Tongue (tissue), 2 donors: ENCODE measurements around the gene DEUP1. TPM values are rescaled to one million over a fixed set of nuclear protein-coding genes. Genes with fewer than 3 reads are reported as not detected.
"Not testable (repeated sequence)": the region's sequence is repeated elsewhere in the genome, so short reads cannot be mapped to it uniquely, and the experiment has no call there.

Experiments
- DNase-seq: peaks from one replicate; pipeline ENCODE4 v3.0.0-alpha.2; 2015
- total RNA-seq: library from RNA; depleted of rRNA; stranded (reverse); fragments of >200 nt; gene quantifications from one replicate; pipeline ENCODE4 v1.2.3, GENCODE V29; 2014

The DEUP1 gene, protein sequence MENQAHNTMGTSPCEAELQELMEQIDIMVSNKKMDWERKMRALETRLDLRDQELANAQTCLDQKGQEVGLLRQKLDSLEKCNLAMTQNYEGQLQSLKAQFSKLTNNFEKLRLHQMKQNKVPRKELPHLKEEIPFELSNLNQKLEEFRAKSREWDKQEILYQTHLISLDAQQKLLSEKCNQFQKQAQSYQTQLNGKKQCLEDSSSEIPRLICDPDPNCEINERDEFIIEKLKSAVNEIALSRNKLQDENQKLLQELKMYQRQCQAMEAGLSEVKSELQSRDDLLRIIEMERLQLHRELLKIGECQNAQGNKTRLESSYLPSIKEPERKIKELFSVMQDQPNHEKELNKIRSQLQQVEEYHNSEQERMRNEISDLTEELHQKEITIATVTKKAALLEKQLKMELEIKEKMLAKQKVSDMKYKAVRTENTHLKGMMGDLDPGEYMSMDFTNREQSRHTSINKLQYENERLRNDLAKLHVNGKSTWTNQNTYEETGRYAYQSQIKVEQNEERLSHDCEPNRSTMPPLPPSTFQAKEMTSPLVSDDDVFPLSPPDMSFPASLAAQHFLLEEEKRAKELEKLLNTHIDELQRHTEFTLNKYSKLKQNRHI
- total RNA-seq, result not detected

DNA sequence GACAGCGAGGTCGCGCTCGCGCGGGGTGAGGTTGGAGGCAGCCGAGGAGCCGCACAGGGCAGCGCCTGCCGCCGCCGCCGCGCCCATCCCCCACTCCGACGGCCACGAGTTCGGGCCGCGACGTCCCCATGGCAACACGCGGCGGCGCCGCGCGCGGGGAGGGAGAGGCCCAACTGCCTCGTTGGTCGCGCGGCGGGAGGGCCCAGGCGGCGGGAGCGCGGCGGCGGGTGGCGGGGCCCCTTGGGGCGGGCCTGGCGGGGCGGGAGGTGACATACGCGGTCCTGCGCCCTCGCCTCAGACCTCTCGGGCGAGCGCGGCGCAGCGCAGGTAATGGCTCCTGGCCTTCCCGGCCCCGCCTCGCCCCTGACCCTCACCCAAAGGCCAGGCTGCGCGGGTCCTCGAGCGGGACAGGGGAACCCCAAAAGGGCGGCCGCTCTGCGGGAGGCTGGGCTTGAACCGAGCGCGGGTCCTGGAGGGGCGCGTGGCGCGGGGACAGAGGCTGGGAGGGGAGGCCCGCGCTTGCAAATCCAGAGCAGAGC lies at the start of gene DEUP1:
Gene DEUP1, plus strand, starts transcription at position 297 of the 539 bp plus-strand sequence. CDS start 1,518 bp downstream, outside the sequence.
- peak; percentile 69 for DNase-seq

DNA sequence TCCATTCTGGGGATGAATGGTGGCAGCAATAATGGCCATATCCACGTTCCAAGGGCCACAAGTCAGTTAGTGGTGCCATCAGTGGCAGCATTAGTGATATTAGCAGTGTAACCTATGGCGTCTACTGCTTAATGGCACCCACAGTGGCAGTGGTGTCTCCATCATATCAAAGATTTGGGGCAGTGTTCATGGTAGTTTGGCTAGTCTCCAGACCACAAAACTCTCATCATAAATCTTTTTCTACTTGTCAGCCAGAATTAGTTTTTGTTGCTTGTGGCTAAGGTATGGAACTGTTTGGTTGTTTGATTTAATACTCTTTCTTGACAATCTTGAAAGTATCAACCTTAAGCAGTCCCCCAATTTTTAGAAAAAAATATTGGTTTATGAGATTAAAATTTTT lies 45.1 kb upstream of the DEUP1 start:
- DNase-seq, result no peak

DNA sequence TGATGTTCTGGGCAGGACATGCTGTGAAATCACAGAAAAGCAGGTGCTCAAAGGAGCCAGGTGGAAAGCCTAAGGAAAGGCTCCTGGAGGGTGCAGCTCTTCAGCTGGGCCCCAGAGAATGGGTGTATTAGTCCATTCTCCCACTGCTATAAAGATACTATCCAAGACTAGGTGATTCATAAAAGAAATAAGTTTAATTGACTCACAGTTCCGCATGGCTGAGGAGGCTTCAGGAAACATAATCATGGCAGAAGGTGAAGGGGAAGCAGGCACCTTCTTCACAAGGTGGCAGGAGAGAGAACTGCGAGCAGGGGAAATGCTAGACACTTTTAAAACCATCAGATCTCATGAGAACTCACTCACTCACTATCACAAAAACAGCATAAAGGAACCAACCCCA lies 43.1 kb upstream of the DEUP1 start:
- no peak for DNase-seq

DNA sequence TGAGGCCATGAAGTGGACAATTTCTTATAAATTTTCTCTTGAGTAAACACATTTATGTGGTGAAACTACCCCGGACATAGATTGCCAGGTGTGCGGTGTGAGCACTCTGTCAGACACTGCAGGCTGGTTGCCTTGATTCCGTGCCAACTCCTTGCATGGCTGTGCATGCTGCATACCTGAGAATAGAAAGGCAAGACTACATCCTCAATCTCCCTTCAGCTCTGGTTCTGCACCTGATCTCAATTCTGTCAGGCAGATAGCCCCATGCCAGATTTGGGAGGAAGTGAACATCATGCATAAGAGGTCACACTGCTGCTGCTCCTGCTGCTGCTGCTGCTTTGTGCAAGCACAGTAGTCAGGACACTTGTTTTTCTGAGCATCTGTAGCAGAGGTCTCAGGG lies 42.5 kb upstream of the DEUP1 start:
- DNase-seq, result no peak

DNA sequence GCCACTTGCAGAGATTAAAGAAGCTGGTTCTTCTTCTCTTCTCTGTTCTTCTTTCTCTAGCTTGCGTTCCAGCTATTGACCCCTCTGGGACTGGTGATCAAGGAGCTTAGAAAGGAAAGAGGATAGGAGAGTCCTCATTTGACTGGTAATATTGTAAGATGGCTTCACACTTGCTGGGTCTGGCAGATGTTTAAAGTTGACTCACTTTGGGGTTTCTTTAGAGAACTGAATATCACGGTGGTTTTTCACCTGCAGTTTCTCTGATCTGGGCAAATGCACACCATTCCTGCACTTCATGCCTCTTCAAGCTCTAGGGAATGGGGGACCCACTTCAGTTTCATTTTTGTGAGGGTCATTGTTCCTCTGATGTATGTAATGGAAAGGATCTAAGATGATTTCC lies 41.8 kb upstream of the DEUP1 start:
- no peak for DNase-seq

DNA sequence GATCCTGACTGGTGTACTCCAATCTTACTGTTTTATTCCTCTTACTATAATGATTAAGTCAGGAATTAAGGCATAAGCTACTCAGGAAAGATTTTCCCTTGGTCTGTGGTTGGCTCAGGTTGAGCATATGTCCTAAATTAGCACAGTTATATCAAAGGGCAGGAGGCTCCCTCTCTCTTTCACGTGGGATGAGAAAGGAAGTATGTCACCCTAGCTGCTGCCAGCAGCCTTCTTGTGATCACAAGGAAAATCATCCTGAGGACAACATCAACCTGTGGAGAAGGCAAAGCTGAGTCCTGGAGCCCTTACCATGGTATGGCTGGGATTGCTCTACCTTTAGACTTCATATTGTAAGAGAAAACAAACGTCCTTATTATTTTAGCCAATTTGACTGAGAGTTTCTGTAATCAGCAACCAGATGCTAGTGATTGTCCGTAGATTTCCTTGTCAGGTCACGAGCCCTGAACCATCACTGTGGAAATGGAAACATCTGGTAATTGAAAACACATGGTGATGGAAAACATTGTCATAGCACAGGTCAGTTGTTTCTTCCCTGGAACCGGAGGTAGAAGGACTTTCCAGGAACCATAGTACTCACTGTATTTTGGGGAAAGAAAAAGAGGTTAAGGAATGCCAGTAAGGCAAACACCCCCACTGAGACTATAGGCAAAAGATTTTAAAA lies 40.6 kb upstream of the DEUP1 start:
- peak; percentile 26 for DNase-seq

DNA sequence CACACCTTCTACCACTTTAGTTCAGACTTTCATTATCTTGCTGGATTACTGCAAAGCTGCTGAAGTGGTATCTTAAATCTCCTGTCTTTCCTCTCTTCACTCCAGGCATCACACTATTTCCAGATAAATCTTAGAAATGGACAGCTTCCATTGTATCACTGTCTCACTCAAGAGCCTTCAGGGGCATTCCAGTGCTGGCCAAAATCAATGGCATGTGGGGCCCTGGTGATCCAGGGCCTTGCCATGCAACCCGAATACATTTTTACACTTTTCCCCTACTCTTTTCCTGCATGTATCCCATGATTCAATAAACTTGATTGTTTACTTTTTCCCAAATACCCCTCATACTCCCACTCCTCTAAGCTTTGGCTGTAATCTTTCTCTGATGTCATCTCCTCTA lies 39.4 kb upstream of the DEUP1 start:
- DNase-seq, result no peak

DNA sequence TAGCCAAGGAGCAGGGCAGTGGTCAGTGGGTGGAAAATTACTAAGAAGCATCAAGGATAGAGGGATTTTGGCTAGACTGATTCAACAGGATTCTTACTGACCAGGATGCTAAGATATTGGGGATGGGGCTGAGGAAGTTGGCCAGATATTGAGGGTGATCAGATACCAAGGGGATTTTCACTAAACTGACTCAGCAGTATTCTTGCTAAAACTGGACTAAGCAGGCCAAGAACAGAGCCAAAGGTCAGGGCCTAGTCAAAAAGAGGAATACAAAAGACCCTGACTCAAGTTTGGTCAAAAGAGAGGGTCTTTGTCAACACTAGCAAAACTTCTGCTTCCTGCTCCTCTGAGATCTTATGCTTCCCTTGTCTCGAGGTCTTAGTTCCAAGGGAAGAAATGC lies 38.6 kb upstream of the DEUP1 start:
- DNase-seq, result no peak

DNA sequence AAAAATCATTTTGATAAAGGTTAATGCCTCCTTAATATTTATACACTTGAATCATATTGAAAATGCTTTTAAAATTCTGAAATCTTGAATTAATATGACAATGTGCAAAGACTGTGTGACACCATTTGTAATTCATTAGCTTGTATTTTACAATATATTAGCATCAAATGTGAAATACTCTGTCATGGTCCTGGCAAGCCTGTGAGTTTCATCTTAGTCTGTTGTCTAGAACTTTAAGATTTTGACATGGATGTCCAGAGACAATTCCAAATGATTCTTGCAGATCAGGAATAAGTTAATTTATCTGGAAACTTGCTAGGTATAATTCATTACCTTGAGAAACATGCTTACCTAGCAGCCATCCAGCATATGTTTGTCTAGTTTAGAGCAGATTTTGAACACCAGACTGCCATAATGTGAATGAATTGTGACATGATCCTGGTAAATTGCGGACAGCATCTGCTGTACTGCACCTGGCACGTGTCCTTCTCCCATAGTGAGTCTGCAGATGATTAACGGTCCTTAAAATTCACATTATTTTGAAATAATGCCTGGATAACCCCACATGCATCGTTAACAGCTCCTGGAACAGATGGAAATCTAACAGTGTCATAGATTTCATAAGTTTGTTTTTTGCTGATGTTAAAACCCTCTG lies 34.5 kb upstream of the DEUP1 start:
- DNase-seq, result no peak

DNA sequence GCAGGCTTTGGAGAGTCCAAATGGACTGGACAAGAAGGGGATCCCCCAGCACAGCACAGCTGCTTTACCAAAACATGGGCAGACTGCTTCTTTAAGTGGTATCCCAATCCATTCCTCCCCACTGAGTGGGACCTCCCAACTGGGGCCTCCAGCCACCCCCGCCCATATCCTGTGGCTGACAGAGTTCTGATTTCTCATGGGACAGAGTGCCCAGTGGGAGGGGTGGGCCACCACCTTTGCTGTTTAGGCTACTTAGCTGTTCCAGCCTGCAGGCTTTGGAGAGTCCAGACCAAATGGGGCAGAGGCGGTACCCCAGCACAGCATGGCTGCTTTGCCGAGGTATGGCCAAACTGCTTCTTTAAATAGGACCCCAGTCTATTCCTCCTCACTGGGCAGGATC lies 26.9 kb upstream of the DEUP1 start:
- DNase-seq, result no peak

DNA sequence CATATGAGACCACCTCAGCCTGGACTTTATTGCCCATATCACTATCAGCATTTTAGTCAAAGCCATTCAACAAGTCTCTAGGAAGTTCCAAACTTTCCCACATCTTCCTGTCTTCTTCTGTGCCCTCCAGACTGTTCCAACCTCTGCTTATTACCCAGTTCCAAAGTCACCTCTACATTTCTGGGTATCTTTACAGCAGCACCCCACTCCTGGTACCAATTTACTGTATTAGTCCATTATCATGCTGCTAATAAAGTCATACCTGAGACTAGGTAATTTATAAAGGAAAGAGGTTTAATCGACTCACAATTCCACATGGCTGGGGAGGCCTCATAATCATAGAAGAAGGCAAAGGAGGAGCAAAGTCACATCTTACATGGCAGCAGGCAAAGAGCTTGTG lies 16.1 kb upstream of the DEUP1 start:
- DNase-seq, result not testable (repeated sequence)

DNA sequence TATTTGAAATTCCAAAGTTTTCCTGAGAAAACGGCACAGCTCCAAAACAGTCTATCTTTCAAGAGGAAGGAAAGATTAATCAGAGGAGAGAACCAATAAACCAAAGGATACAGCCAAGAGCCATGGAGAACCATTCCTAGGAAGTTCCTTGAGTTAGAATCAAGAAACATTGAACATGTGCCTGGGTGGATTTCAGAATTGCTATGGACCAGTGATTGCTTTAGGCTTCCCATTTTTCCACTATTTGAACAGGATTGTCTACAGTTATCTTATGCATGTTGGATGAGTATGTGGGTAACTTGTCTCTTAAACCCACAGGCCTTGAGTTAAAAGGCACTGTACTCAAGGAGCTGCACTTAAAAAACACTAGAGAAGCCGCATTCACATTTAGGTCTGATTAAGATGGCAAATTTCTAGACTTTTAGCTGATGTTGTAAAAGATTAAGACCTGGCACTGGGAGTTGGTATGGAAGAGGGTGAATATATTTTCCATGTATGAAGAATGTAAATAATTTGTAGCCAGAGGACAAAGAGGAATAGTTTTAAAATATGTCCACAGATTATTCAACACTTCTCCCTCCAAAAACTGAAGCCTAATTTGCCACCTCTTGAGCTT lies 11.2 kb upstream of the DEUP1 start:
- no peak for DNase-seq

DNA sequence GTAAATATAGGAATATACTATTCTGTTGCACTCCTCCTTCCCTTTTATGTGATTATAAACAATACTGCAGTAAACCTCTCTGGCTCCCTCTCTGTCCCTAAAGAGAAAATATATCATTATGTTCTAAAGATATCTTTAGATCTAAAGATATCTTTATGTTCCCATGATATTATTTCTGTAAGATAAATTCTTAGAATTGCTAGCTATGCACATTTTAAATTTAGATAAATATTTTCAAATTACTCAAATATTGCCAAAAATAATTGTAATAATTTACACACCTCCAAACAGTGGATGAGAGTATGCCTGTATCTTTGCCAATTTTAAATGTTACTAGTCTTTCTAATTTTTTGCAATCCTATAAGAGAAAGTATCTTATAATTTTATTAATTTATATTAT lies 10.3 kb upstream of the DEUP1 start:
- DNase-seq, result no peak

DNA sequence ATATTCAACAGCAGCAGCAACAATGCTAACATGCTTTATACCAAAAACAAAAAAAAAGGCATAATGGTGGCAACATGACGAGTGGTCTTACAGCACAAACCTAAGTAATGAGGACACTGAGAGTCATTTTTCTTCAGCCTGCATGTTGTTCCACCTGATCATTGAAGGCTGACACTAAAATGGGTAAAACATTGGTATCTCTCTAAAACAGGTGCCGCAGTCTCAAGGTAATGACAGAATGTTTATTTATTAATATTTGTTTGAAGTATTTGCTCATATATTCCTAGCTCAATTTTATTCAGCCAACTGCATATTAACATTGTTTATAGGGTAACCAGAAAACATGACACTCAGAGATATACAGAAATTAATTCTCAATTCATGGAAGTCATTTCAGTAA lies 8.3 kb upstream of the DEUP1 start:
- DNase-seq, result no peak

DNA sequence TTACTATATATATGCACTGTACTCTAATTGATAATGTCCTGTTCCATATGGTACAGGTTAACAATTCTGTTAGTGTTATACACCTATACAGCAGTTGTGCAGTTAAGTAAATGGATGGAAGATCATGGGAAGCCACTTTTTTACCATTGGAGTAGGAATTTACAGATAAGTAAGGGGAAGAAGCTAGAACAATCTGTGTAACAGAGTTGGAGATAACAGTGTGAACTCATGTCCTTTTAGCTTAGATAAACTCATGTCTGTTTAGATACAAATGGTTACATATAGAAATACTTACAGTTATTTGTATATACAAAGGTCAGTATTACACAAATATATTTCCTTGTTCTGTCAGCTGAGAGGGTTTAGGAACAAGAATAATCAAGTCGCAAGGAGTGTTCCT lies 6.8 kb upstream of the DEUP1 start:
- DNase-seq, result no peak

DNA sequence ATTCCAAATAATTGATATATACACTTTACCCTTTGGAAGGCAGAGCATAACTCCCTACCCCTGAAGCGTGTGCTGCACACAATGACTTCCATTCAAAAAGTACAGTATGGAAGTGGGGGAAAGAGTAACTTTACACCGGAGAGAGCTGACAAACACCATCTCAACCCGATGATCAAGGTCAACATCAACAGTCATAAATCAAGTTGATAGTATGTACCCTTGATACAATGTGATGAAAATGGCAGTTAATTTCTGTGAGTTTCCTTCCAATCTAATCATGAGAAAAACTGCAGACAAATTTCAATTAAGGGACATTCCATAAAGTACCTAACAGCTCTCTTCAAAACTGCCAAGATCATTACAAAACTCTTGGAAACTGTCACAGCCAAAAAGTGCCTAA lies 6.0 kb upstream of the DEUP1 start:
- no peak for DNase-seq

DNA sequence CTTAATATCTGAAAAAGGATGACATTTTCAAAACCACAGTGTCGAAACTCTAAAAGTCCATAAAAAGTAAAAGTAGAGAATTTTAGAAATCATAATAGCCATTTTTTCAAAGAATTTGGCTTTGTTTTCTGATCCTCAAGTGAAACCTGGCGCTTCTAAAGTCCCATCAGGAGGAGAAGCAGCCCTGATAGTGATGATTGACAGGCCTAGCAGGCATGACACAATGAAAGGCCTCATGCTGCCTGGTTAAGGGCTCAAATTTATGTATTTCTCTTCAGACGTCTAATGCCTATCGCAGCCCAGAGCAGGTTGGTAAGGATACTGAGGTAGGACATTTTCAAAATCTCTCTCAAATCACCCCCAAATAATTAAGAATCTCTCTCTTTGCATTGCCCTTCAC lies 3.9 kb upstream of the DEUP1 start:
- DNase-seq, result no peak

DNA sequence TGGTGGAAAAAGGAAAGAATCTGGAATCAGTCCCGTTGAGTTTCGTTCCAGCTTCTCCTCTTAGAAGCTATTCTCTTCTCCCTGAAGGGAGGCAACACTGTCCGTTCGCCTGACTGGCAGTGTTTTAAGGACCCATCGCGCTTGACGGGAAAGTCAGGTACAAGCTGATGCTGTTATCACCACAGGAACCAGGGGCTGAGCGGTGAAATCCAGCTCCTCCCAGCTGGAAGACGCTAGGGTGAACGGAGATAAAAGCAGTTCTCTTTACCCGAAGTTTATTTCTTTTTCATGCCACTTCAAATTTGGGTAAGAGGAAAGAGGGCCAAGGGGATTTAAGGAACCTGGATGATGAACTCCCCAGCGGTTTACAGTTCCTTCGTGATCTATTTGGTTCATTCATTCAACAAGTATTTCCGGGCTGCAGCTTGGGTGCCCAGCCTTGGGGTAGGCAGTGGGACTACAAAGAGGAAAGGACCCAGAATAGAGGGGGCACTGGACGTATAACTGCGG lies 551 bp upstream of the DEUP1 start:
- peak; percentile 10 for DNase-seq

DNA sequence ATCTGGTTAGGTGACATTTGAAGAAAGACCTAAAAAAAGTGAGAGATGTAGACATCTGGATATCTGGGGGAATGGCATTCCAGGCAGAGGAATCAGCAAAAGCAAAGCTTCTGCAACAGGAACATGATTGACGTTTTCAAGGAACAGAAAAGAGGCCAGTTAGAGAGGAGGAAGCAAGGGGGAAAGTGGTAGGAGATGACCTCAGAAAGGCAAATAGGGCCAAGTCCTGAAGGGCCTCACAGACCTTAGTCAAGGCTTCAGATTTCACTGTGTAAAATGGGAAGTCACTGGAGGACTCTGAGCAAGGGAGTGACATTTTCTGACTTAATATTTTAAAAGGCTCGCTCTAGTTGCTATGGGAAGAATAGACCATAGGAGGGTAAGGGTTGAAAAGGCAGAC lies 9.7 kb downstream of the DEUP1 start:
- no peak for DNase-seq

DNA sequence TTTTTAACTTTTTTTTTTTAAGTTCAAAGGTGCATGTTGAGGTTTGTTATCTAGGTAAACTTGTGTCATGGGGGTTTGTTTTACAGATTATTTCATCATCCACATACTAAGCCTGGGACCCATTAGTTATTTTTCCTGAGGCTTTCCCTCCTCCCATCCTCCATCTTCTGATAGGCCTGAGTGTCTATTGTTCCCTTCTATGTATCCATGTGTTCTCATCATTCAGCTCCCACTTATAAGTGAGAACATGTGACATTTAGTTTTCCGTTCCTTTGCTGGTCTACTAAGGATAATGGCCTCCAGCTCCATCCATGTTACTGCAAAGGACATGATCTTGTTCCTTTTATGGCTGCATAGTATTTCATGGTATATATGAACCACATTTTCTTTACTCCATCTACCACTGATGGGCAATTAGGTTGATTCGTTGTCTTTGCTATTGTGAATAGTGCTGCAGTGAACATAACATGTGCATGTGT lies 14.4 kb downstream of the DEUP1 start:
- DNase-seq, result no peak

DNA sequence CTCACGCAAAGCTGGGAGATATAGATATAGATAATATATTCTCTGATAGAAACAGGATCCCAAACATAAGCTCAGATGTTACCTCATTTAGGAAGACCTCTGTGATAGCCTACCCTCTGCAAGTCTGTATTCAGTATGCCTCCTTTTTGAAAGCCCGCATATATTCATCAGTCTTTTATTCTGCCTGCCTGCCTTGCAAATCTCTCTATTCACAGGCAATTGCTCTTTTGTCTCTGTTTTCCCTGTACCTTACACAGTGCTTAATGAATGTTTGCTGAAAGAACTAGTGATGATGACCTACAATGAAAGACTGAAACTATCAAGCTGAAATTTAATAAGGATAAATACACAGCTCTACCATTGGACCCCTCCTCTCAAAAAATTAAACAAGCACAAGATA lies 18.4 kb downstream of the DEUP1 start:
- no peak for DNase-seq

DNA sequence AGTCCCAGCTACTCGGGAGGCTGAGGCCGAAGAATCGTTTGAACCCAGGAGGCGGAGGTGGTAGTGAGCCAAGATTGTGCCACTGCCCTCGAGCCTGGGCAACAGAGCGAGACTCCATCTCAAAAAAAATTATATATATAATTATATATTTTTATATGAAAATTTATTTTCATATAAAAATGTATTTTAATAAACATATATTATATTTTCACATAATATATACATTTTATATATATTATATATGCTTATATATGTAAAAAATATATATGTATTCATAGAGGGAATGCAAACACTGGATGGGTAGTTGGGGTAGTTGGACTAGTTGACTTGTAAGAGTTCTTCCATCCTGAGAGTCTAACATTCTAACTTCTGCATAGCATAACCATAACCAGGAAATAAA lies 20.3 kb downstream of the DEUP1 start:
- no peak for DNase-seq
